ENCODE results near the gene CCDC24.

The CCDC24 gene

DNA sequence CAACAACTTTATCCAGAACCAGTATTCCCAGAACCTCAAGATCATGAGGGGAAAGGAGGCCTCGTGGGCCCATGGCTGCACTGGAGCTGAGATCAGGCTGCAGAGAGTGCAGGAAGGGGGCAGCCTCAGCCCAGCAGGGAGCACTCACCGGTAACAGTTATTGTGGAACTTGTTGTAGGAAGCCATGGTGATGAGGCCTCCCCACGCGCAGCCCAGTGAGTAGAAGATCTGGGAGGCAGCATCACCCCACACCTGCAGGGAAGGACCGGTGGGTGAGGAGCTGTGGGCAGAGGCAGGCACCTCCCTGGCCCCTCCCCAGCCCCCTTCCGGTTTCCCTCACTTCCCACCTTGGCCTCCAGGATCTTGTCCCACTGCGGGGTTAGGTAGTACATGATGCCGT, 10.8 kb downstream of the CCDC24 start:
- TF ChIP-seq ZBTB7A (IDR thresholded peaks at IDR 0.05; ENCODE audit: low read depth) (no peak), EP300 (IDR thresholded peaks at IDR 0.05; ENCODE audit: borderline replicate concordance) (no peak)

DNA sequence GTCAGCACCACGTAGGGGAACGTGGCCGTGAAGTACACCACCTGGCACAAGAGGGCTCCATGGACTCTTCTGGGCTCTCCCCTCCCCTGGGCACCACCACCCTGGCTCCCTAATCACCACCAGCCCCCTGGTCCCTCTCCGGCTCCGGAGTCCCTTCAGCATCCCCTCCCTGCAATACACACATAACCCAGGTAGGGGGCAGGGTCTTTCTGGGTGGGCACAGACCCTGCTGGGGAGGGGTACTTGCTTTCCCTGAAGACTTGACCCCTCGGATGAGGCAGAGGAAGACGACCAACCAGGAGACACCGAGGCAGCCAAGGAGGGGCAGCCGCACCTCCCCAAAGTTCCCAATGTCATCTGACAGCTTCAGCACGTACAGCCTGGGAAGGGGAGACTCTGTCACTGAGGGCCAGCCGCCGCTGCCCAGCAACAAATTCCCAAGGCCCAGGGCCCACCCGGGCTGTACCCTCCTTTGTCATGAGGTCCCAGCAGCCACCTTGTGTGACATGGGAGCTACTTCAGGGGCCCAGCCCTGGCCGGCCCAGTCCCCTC, 11.3 kb downstream of the CCDC24 start:
- TF ChIP-seq NFIC (IDR thresholded peaks at IDR 0.05): no peak
- TF ChIP-seq ZBTB7A (IDR thresholded peaks at IDR 0.05; ENCODE audit: low read depth): 0 out of 2 replicates have a peak, but pooled peaks have one; percentile 46

DNA sequence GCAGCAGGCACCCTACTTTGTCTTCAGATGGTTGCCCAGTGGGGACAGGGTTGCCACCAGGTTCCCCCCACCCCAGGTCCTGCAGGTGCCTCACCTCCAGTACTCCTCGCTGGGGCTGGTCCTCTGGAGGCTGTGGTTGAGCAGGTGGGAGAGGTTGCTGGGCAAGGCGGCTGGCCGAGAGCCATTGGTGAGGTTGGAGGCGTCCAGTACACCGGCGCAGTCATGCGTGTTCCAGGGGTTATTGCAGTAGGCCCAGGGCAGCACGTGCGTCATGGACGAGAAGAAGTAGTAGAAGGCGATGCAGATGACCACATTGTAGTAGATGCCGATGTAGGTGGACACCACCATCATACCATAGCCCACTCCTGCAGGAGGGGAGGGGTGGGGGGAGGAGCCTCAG, 16.9 kb downstream of the CCDC24 start:
- TF ChIP-seq ZBTB7A (IDR thresholded peaks at IDR 0.05; ENCODE audit: low read depth) (no peak), FOXM1 (IDR thresholded peaks at IDR 0.05; ENCODE audit: borderline replicate concordance, low read depth) (no peak), EGR1 (IDR thresholded peaks at IDR 0.05) (no peak), NFIC (IDR thresholded peaks at IDR 0.05) (no peak)

DNA sequence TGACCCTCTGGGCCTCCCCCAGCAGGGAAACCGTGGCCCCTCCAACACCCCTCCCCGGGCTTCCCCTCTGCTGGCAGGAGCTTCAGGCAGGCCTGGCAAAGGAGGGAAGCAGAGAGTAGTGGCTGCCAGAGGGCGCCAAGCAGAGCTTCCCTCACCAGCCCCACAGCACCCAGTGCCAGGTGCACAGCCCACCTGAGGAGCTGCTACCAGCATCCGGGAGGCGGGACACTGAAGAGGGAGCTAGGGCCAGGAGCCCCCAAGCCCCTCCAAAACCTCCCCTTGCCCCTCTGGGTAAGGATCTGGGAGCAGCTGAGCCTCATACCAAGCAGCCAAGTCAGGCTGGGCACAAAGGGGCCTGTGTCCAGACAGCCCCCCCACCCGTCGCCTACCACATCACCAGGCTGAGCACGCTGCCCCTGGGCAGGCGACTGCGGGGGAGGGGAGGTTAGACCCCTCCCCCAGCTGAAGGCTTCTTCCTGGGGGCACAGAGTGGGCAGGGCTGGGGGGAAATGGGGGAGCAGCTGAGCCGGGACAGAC, 19.6 kb downstream of the CCDC24 start:
- TF ChIP-seq YY1 (IDR thresholded peaks at IDR 0.05; ENCODE audit: low read depth) (no peak), TAF1 (IDR thresholded peaks at IDR 0.05; ENCODE audit: low read depth) (no peak), CEBPB (IDR thresholded peaks at IDR 0.05) (no peak), FOXM1 (IDR thresholded peaks at IDR 0.05; ENCODE audit: borderline replicate concordance, low read depth) (no peak), TCF12 (IDR thresholded peaks at IDR 0.05; ENCODE audit: low read depth) (no peak), RAD21 (IDR thresholded peaks at IDR 0.05; ENCODE audit: low read depth) (no peak)
- TF ChIP-seq, protein P1, sequence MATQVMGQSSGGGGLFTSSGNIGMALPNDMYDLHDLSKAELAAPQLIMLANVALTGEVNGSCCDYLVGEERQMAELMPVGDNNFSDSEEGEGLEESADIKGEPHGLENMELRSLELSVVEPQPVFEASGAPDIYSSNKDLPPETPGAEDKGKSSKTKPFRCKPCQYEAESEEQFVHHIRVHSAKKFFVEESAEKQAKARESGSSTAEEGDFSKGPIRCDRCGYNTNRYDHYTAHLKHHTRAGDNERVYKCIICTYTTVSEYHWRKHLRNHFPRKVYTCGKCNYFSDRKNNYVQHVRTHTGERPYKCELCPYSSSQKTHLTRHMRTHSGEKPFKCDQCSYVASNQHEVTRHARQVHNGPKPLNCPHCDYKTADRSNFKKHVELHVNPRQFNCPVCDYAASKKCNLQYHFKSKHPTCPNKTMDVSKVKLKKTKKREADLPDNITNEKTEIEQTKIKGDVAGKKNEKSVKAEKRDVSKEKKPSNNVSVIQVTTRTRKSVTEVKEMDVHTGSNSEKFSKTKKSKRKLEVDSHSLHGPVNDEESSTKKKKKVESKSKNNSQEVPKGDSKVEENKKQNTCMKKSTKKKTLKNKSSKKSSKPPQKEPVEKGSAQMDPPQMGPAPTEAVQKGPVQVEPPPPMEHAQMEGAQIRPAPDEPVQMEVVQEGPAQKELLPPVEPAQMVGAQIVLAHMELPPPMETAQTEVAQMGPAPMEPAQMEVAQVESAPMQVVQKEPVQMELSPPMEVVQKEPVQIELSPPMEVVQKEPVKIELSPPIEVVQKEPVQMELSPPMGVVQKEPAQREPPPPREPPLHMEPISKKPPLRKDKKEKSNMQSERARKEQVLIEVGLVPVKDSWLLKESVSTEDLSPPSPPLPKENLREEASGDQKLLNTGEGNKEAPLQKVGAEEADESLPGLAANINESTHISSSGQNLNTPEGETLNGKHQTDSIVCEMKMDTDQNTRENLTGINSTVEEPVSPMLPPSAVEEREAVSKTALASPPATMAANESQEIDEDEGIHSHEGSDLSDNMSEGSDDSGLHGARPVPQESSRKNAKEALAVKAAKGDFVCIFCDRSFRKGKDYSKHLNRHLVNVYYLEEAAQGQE (IDR thresholded peaks at IDR 0.05; ENCODE audit: low read depth): no peak
- TF ChIP-seq, protein P2, sequence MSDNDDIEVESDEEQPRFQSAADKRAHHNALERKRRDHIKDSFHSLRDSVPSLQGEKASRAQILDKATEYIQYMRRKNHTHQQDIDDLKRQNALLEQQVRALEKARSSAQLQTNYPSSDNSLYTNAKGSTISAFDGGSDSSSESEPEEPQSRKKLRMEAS (IDR thresholded peaks at IDR 0.05): no peak

DNA sequence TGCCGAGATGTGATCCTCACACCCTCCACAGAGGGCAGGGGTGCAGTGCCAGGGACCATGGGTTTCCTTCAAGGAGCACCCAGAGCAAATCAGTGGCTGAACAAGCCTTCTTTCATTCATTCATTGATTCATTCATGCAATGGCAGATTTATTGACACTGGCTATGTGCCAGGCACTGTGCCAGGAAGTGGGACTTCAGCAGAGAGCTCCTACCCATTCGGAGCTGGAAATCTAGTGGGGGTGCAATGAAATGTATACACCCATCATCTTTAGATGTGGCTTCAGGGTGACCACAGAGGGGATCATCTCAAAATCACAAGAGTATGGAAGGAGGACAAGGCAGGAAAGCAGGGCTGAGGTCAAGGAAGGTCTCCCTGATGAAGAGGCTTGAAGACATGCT, 21.0 kb downstream of the CCDC24 start:
- TF ChIP-seq CEBPB (IDR thresholded peaks at IDR 0.05): no peak
- no peak for TF ChIP-seq FOXM1 (IDR thresholded peaks at IDR 0.05; ENCODE audit: borderline replicate concordance, low read depth)
- no peak for TF ChIP-seq ZBTB7A (IDR thresholded peaks at IDR 0.05; ENCODE audit: low read depth)
- TF ChIP-seq, protein P1 (IDR thresholded peaks at IDR 0.05; ENCODE audit: low read depth): no peak
- TF ChIP-seq YY1 (IDR thresholded peaks at IDR 0.05; ENCODE audit: low read depth): no peak
- no peak for TF ChIP-seq NFIC (IDR thresholded peaks at IDR 0.05)
- TF ChIP-seq TEAD4 (IDR thresholded peaks at IDR 0.05): no peak
- no peak for TF ChIP-seq EP300 (IDR thresholded peaks at IDR 0.05; ENCODE audit: borderline replicate concordance)
- TF ChIP-seq RAD21 (IDR thresholded peaks at IDR 0.05; ENCODE audit: low read depth): no peak
- no peak for TF ChIP-seq TAF1 (IDR thresholded peaks at IDR 0.05; ENCODE audit: low read depth)
- no peak for TF ChIP-seq EGR1 (IDR thresholded peaks at IDR 0.05)
- TF ChIP-seq TCF12 (IDR thresholded peaks at IDR 0.05; ENCODE audit: low read depth): no peak
- no peak for TF ChIP-seq CREB1 (IDR thresholded peaks at IDR 0.05; ENCODE audit: low read depth)
- TF ChIP-seq, protein P3, sequence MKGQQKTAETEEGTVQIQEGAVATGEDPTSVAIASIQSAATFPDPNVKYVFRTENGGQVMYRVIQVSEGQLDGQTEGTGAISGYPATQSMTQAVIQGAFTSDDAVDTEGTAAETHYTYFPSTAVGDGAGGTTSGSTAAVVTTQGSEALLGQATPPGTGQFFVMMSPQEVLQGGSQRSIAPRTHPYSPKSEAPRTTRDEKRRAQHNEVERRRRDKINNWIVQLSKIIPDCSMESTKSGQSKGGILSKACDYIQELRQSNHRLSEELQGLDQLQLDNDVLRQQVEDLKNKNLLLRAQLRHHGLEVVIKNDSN (IDR thresholded peaks at IDR 0.05): no peak
- TF ChIP-seq, protein P2 (IDR thresholded peaks at IDR 0.05): no peak

DNA sequence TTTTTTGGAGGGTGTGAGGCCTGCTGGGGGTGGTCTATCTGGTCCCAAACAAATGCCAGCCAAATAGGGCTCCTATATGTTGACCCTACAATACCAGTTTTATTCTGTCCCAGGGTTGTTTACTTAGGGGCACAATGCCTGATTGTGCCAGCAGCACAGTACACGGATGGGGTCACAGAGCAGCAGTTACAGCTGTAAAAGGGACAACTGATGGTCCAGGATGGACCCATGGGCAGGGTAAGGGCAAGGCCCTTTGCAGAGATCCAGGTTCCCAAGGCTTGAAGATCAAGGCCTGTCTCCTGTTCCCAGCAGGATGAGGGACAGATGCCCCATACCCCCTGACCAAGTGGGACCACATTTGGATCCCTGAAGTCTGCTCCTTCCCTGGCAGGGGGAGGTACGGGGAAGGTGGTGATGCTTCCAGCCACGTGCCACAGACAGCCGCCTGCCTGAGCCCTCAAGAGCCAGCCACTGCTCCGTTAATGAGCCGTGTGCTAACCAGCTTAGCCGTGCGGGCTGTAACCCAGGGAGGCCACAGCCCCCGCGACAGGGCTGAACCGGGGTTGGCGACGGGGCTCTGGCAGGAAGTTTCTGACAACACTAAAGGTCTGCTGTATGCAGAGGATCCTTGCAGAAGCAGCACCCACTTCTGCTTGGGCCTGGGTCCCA, 21.7 kb downstream of the CCDC24 start:
- no peak for TF ChIP-seq CEBPB (IDR thresholded peaks at IDR 0.05)
- TF ChIP-seq, protein P1 (IDR thresholded peaks at IDR 0.05; ENCODE audit: low read depth): no peak
- TF ChIP-seq, protein P3 (IDR thresholded peaks at IDR 0.05): no peak
- TF ChIP-seq NFIC (IDR thresholded peaks at IDR 0.05): no peak
- no peak for TF ChIP-seq EGR1 (IDR thresholded peaks at IDR 0.05)
- no peak for TF ChIP-seq TEAD4 (IDR thresholded peaks at IDR 0.05)
- TF ChIP-seq EP300 (IDR thresholded peaks at IDR 0.05; ENCODE audit: borderline replicate concordance): no peak
- no peak for TF ChIP-seq TAF1 (IDR thresholded peaks at IDR 0.05; ENCODE audit: low read depth)
- TF ChIP-seq TCF12 (IDR thresholded peaks at IDR 0.05; ENCODE audit: low read depth): no peak
- TF ChIP-seq, protein P2 (IDR thresholded peaks at IDR 0.05): no peak
- TF ChIP-seq ZBTB7A (IDR thresholded peaks at IDR 0.05; ENCODE audit: low read depth): no peak
- no peak for TF ChIP-seq YY1 (IDR thresholded peaks at IDR 0.05; ENCODE audit: low read depth)
- TF ChIP-seq RAD21 (IDR thresholded peaks at IDR 0.05; ENCODE audit: low read depth): no peak
- no peak for TF ChIP-seq CREB1 (IDR thresholded peaks at IDR 0.05; ENCODE audit: low read depth)
- TF ChIP-seq FOXM1 (IDR thresholded peaks at IDR 0.05; ENCODE audit: borderline replicate concordance, low read depth): no peak
